Left kidney (tissue), 2 donors: Measurements from ENCODE around the gene SBF2. TPM values are rescaled to one million over a fixed set of nuclear protein-coding genes. Genes with fewer than 3 reads are reported as not detected.
"Not testable (repeated sequence)": the region's sequence is repeated elsewhere in the genome, so short reads cannot be mapped to it uniquely, and the experiment has no call there.

ENCODE experiments used
- DNase-seq: peaks from one replicate; pipeline ENCODE4 v3.0.0-alpha.2; 2013
- polyA plus RNA-seq: library from polyadenylated mRNA; unstranded; fragments of 120-200 nt; gene quantifications from one replicate; pipeline ENCODE4 v1.2.1, GENCODE V29; 2013; ENCODE audit not compliant: insufficient read length

SBF2 gene
- polyA plus RNA-seq, 1 donor, result 65.7 TPM

DNA sequence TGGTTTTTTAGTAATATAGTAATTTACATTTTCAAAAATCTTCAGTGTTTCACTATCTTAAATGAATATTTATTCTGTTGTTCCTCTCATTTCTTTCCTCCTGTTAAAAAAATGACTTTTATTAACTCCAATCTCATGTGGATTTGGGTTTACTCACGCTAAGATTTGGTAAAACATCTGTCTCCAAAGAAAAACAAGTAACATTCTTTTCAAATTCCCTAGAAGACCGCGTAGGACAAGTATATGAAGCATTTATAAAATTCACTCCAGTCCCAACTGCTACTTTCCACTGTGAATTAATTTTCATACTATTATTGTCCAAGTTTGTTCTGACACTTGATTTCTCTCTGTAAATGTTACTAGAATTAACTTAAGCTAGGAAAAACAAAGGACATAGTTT, 26.2 kb downstream of the SBF2 start:
- DNase-seq, result no peak

- no peak for DNase-seq
Measured at GRCh38 chr11:10265936-10266335, 28.1 kb downstream of the SBF2 start.

GRCh38 chr11:10264716-10265115, 29.3 kb downstream of the SBF2 start:
- DNase-seq, result not testable (repeated sequence)

DNA sequence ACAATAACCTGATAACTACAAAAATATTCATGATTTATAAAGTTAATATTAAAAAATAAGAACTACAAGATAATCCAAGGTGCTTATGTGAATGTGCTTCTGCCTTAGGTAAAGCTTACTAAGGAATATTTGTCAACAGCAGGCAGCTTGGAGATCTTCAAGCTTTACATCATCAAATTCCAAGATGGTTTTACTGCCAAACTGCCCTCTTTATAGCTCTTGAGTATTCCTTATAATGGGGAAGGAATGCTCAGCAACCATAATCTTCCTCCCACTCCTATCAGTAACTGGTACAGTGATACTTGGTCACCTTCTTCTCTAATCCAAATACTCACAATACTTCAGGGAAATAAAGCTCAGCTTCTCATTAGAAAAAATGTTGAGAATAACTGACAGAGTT, 30.1 kb downstream of the SBF2 start:
- DNase-seq, result no peak

- DNase-seq, result no peak
Measured at GRCh38 chr11:10261821-10262220, 32.2 kb downstream of the SBF2 start.

GRCh38 chr11:10257478-10257877, 36.5 kb downstream of the SBF2 start:
- no peak for DNase-seq

DNA sequence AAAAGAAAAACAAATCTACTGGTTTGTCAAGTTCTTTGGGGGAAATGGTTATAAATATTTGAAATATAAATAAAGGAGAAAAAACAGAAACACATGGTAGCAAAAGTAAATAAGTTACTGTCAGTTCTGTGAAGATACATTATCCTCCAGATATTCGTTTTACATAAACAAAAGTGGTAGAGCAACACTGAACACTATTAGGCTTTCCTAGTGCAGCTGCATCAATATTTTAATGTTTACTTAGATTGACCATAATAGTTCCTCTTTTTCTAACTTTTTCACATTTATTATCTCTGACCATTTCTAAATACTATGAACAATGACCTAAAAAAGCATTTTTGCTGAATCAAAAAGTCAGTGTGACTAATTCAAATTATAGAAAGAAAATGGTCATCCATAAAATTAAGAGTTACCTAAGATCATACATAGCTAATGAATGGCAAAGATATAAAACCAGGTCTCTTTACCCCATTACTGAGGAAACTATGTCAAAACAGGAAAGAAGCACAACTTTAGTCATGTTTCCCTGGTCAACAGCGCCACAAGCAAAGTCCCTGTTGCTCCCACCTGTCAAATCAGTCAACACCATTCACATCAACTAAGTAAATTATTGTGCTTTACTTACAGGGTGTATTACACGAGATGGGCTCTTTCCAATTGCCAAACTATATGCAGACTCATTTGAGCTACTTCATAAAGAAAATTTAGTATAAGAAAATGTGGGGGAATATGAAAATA, 38.5 kb downstream of the SBF2 start:
- no peak for DNase-seq

- DNase-seq, result not testable (repeated sequence)
Measured at GRCh38 chr11:10249448-10250131, 44.4 kb downstream of the SBF2 start.

- no peak for DNase-seq
Measured at GRCh38 chr11:10247011-10247410, 47.0 kb downstream of the SBF2 start.

DNA sequence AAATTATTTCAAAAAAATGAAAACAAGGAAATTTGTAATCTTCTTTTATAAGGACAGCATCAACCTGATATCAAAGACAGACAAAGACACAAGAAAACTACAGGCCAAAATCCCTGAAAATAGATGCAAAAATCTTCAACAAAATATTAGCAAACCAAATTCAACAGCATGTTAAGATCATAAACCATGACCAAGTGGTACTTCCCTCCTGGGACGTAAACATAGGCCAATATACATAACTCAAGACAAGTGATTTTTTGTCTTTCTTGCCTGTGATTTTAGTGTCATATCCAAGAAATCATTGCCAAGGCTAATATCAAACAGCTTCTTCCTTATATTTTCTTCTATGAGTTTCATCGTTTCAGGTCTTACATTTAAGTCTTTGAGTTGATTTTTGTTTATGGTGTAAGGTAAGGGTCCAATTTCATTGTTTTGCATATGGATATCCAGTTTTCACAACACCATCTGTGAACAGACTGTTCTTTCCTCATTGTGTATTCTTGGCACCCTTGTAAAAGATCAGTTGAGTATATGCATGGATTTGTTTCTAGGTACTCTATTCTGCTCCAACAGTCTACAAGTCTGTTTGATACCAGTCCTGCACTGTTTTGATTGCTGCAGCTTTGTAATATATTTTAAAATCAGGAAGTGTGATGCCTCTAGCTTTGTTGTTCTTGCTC, 50.0 kb downstream of the SBF2 start:
- DNase-seq, result no peak

- DNase-seq, result no peak
Measured at GRCh38 chr11:10236840-10237239, 57.2 kb downstream of the SBF2 start.

DNA sequence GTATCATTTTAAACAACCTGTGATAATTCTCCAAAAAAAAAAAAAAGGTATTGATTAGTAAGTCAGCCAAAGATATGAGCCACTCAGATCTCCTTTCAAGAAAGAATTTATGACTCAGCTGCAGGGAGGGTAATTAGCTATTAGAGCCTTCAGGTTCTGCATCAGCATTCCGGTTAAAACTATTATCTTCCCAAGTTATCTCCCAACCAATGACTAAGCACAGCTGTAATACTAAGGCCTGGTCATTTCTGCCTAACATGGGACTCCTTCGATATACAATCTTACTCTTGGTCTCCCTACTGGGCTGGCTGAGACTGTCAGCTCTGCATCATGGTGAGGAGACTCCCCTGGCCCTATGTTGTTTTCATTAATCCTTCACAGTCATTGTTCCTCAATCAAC, 60.4 kb downstream of the SBF2 start:
- no peak for DNase-seq

DNA sequence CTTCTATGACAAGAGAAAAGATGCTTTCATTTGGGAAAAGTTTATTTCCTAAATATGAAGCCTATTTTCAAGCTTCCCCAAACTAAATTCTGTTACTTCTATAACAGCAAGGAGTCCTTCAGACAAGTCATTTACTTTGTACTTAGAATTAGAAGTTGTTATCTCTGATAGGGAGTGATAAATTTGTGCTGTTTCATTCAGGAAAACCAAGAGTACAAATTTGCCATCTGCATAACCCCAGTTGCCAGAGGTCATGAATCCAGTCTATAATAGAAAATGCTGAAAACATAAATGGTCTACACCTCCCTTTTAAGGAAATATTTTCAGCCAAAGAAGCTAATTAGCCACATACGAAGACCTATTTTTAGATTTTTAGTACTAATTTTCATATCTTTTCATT, 61.3 kb downstream of the SBF2 start:
- DNase-seq, result no peak

DNA sequence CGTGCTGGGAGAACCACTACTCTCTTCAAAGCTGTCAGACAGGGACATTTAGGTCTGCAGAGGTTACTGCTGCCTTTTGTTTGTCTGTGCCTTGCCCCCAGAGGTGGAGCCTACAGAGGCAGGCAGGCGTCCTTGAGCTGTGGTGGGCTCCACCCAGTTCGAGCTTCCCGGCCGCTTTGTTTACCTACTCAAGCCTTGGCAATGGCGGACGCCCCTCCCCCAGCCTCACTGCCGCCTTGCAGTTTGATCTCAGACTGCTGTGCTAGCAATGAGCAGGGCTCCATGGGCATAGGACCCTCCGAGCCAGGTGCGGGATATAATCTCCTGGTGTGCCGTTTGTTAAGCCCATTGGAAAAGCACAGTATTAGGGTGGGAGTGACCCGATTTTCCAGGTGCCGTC, 62.2 kb downstream of the SBF2 start:
- not testable (repeated sequence) for DNase-seq

- no peak for DNase-seq
Measured at GRCh38 chr11:10225553-10225952, 68.5 kb downstream of the SBF2 start.

- no peak for DNase-seq
Measured at GRCh38 chr11:10222399-10222798, 71.6 kb downstream of the SBF2 start.

- no peak for DNase-seq
Measured at GRCh38 chr11:10221342-10221741, 72.7 kb downstream of the SBF2 start.

GRCh38 chr11:10211470-10211869, 82.5 kb downstream of the SBF2 start:
- DNase-seq, result no peak

- no peak for DNase-seq
Measured at GRCh38 chr11:10209326-10209725, 84.7 kb downstream of the SBF2 start.

DNA sequence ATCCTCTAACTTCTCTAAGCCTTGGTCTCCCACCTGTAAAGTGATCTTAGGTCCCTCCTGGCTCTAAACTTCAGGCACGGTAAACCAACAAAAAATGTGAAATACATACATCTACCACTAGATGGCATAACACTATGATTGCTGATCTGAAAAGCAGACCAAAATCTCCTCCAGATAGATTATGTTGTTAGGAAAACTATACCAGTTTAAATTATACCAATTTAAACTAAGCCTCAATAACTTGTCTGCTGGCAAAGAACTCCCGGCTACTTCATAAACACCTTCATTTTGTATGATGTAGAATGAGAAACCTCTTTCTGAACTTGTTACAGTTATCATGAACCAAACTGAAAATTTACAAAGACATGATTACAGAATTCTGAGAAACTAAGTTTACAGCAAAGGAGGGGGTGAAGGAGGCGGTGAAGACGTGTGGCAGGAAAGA, 85.9 kb downstream of the SBF2 start:
- DNase-seq, result peak; percentile 32

GRCh38 chr11:10205928-10206327, 88.1 kb downstream of the SBF2 start:
- peak; percentile 36 for DNase-seq

DNA sequence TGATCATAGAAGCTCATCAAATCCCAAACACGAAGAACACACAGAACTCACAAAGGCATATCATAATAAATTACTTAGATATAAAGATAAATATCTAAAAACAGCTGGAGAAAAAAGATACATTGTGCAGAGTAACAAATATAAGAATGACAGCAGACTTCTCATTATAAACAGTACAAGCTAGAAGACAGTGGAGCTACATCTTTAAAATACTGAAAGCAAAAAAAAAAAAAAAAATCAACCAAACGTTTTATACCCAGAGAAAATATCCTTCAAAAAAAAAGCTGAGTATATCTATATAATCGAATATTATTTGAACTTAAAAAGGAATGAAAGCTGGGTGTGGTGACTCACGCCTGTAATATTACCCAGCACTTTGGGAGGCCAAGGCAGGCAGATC, 90.0 kb downstream of the SBF2 start:
- no peak for DNase-seq

DNA sequence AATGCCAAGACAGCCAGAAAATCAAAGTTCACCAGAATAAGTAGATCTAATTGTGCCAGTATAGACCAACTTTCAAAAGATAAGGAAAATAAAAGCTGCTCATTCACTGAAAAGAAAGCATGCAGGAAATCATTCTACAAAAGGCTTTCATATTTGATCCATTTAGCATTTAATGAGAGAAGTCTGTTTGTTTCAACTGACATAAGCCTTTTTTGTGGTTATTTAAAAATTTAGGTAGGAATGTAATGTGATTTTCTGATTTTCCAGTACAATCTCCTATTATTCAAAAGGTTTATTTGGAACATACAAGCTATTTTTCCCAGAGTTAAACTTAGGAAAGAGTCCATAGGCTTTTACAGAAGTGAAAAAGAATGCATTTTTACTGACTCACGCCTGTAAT, 92.7 kb downstream of the SBF2 start:
- DNase-seq, result no peak
